ENCODE results near the gene TFF3.

Gene TFF3, protein sequence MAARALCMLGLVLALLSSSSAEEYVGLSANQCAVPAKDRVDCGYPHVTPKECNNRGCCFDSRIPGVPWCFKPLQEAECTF

DNA sequence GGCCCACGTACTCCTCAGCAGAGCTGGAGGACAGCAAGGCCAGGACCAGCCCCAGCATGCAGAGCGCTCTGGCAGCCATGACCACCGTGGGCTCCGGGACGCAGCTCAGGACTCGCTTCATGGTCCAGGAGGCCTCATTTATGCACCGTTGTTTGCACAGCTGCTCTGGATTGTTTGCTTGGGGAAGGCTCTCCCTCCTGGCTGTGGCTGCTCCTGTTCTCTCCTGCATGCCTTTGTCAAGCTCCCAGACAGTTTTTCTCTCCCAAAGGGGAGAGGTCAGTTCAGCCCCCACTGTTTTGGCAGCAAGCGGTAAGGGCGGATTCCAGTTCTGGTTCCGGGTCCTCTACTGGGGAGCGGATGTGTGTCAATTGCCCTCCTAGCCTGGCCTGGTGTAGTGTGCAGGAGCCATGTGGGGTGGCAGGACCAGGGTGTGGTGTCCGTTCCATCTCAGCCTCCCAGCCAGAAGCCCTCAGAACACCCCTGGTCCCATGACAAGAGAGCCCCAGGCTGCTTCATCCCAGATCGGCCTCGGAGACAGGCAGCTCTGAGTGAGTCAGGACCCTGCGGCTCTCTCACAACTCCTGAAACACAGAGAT lies at the start of gene TFF3:
TFF3 (minus strand) TSS at position 114 of the 596 bp plus-strand sequence; CDS start at position 79, 35 bp downstream.
- DNase-seq (ENCODE audit: low read depth in 2 of 2), result no peak

DNA sequence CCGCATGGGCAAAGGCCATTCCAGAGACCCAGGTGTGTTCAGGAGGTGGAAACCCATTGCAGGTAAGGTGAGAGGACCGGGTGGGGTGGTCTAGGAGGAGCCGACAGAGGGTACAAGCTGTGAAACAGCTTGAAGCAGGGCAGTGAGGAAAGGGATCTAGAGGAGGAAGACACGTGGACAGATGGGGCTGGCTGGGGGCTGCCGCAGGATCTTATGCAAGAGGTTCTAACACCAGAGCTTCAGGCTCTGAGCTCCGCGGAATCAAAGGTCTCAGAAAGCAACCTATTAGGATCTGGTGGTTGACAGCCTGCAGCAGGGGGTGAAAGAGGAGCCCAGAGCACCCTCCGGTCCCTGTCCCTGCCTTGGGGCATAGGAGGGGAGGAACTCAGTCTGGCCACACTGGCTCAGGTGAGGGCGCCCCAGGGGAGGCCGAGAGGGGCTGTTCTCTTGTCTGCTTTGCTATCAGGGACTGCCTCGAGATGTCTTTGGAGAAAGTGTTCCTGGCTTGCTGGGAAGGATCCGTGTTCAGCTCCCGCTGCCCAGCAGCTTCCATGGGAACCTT lies 49.2 kb upstream of the TFF3 start:
- no peak for DNase-seq (ENCODE audit: low read depth in 2 of 2)

DNA sequence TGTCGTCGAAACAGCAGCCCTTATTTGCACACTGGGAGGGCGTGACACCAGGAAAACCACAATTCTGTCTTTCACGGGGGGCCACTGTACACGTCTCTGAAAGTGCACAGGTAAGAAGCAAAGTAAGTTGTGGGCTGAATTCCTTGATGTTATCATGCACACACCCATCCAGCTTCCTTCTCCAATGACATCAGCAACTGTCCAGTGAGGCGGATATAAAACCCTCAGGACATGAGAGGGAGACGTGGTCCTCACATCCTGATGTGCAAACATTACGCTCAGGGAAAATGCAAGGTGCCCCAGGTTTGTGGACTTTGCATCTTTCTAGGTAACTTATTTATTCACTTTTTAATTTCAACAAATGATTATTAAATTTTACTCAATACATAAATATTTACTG lies 48.1 kb upstream of the TFF3 start:
- DNase-seq (ENCODE audit: low read depth in 2 of 2), result no peak

DNA sequence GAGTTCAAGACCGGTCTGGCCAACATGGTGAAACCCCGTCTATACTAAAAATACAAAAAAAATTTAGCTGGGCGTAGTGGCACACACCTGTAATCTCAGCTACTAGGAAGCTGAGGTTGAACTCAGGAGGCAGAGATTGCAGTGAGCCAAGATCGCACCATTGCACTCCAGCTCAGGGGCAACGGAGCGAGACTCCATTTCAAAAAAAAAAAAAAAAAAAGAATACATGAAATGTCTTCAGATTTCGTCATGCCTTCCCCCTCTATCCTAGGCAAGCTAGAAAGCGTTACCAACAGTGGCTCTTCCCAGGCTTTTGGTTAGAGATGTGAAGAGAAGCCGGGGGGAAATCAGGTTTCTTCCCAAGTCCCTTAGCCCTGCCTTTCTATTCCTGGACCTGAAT lies 47.5 kb upstream of the TFF3 start:
- DNase-seq (ENCODE audit: low read depth in 2 of 2), result no peak

DNA sequence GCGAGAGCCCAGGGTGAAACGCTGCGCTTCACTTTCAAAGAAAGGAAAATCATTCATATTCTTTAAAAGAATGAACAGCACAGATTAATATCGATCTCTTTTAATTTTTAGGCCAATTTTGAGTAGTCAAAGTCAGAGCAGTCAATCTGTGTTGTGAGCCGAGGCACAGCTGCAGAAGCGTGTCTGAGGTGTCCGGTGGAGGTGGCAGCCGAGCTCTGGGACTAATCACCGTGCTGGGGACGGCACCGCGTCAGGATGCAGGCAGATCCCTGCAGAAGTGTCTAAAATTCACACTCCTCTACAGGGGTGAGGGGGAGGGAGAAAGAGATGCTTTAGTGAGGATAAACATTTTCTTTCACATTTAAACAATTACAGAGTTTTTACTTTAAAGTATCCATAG lies 47.0 kb upstream of the TFF3 start:
- no peak for DNase-seq (ENCODE audit: low read depth in 2 of 2)

DNA sequence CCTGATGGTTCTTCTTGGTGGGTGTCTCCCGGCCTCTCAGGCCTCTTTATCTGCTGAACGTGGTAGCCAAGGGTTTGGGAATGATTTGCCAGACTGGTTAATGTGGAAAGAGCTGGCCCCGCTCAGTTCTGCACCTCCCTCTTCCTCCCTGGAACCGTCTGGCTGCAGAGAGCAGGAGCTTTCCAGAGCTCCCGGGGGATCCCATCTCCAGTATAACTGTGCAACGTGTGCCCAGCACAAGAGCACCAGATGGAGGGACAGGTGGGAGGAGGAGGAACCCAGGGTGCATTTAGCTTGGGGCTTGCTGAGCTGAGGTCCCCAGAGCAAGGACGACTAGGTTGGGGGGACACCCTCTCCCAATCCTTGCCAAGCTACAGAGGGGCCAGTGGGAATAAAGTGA lies 46.1 kb upstream of the TFF3 start:
- DNase-seq (ENCODE audit: low read depth in 2 of 2), result no peak

DNA sequence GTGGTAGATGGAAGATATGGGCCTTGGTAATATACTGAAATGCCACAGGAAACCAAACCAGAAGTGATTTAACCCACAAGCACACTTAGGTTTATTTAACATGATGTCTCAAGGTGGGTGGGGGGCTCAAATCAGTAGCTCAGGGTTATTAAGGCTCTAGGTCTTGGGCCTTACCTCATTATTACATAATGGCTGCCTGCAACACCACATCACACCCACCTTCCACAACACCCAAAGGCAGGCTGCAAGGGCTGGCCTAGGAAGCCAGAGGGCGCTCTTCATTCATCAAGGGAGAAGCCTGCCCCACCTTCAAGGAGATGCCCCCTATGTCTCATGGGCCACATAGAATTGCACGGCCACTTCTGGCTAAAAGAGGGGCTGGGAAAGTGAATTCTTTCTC lies 45.1 kb upstream of the TFF3 start:
- DNase-seq (ENCODE audit: low read depth in 2 of 2), result no peak

DNA sequence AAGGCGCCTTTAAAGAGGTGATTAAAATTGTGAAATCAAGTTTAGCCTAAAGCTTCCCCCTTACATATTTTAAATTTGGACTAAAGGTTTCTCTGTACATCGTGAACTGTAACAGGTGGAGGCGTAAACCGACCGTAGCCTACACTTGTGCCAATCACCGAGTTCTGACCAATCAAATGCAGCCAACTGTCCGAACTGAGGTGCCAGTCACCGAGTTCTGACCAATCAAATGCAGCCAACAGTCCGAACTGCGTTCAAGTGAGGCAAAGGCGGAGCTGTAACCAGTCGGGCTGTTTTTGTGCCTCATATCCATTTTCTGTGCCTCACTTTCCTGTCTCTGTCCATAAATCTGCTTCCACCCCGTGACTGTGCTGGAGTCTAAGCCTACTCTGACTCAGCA lies 43.7 kb upstream of the TFF3 start:
- no peak for DNase-seq (ENCODE audit: low read depth in 2 of 2)

DNA sequence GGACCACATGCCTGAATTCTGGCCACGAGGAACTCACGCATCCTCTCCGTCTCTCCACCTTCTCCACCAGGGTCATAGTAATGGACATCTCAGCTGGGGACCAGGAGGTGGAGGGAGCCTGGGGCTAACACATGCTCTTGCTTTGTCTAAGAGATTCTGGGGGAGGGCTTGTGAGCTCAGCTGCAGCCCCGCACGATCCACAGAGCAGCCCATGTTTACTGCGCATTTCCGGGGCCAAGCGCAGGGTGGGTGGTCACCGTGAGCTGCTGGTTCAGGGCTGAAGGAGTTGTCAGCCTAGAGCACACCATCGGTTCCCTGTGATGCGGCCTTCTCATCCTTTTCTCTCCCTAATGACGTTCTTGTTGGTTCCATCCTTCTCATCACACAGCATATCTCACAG lies 43.1 kb upstream of the TFF3 start:
- DNase-seq (ENCODE audit: low read depth in 2 of 2), result no peak

DNA sequence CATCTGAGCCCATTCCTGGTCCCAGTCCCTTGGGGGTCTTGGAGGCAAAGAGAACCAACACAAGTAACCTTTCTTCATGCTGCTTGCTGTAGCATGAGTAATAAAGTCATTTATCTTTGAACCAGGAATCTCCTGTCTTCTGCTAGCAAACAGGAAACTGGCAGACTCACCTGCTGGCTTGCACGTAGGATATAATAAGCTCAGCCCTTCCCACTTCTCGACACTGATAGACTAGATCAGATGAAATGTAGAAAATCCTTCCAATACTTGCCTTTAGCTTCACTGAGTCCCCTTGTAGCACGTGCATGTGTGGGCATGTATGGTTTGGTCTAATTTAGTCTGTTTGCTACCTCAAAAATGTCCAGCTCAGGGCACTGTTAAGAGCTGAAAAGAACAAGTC lies 42.1 kb upstream of the TFF3 start:
- no peak for DNase-seq (ENCODE audit: low read depth in 2 of 2)

DNA sequence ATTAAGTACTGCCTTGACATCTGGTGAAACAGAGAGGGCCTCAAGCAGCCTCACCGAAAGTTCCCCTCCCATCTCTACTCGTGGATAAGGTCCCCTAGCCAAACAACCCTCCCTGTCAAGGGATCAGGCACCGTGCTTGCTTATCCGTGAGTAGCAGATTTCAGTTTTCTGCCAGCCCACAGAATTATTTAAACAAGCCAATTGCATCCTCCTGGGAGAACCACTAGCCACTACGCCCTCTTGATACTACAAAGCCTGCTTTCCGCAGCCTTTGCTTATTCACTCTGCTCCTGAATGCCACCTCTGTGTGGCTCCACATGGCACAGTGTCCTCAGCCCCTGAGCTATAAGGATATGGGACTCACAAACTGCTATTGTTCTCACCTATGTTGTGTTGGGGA lies 41.4 kb upstream of the TFF3 start:
- no peak for DNase-seq (ENCODE audit: low read depth in 2 of 2)

DNA sequence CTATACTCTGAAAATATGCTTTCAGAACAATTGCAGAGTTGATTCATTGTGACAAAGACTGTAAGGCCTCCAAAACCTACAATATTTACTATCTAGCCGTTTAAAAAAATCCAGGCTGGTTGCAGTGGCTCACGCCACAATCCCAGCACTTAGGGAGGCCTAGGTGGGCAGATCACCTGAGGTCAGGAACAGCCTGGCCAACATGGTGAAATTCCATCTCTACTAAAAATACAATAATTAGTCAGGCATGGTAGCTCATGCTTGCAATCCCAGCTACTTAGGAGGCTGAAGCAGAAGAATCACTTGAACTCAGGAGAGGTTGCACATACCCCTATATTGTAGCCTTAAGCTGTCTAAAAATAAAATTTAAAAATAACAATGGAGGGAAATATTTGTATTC lies 40.8 kb upstream of the TFF3 start:
- no peak for DNase-seq (ENCODE audit: low read depth in 2 of 2)

DNA sequence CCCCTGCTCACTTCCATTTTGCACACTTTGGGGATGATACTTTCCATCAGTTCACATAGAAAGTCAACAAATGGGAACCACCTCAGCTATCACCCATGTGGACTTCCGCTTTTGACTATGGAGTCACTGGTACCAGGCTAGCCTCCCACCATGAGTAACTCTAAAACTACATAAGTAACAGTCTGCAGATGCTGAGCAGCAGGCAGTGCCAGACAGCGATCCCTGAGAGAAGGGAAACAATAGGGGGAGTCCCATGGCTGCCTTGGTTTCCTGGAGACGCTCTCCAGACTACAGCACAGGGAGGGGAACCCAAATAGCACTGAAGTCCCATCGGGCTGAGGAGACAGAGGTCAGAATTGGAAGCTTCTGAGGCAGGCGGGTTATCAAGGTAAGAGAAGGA lies 38.4 kb upstream of the TFF3 start:
- DNase-seq (ENCODE audit: low read depth in 2 of 2), result no peak

DNA sequence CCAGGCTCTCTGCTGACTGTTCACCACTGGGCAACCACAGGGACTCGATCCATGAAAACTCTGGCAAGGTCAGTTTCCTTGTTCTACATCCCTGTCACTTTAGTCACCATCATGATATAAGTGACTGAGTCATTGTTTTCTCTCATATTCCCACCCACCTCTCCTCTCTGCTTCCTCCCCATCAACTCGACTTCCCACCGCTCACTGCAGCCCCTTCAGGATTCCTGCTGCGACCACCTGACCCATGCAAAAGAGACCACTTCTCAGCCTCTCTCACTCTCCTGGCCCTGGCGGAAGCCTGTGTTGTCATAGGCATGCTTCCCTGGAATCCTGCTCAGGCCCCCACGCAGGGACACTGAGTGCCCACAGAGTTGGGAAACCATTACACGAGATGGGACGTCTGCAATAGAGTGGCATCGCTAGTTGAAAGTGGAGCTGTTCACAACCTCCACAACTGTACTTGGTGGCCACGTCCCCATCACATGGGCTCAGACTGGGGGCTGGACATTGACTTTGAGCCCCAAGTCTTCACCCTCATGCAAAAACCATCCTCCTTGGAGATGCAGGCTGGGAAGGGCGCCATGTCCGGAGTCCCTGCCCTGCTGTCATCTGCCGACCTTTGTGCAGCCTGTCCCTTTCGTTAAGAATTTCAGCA lies 37.4 kb upstream of the TFF3 start:
- DNase-seq (ENCODE audit: low read depth in 2 of 2), result no peak

DNA sequence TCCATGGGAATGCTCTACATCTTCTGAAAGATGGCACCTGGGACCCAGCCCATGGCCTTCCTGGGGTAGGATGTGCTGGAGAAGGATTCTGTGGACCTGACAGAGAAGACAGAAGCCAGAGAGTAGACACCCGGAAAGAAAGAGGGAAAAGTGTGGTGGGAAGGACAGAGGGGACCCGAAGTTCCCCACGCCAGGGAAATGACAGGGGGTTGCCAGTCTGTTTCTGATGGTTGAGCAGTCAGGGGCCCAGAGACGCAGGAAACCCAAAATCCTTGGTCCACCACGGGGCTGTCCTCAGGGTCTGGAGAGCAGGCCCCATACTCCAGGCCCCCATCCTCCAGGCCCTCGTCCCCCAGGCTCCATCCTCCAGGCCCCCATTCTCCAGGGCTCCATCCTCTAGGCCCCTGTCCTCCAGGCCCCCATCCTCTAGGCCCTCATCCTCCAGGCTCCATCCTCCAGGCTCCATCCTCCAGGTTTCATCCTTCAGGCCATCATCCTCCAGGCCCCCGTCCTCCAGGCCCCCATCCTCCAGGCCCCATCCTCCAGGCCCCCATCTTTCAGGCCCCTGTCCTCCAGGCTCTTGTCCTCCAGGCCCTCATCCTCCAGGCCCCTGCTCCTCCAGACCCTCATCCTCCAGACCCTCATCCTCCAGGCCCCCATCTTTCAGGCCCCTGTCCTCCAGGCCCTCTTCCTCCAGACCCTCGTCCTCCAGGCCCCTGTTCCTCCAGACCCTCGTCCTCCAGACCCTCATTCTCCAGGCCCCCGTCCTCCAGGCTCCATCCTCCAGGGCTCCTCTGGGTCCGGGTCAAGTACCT lies 36.6 kb upstream of the TFF3 start:
- DNase-seq (ENCODE audit: low read depth in 2 of 2), result no peak

DNA sequence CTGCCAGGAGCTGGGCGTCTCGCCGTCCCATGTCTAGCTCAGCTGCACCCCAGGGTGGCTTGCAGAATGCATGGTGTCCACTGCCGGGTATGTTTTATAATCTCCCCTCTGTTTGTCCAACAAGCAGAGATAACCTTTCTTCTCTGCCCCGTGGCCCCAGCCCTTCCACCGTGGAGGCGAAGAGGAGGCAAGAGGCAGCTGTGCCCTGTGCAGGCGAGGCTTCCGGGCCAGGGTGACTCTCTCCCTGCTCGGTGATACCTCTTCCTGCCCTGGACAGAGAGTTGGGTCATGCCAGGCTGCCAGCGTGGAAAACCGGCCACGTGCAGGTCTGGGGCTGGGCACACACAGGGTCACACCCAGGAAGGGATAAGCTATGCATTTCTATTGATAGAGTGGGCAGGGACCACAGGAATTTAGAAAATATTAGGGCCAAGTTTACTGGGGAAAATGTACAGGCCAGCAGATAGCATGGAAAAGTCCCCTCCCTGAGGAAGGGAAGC lies 35.8 kb upstream of the TFF3 start, which contains the start of gene TFF2:
TFF2 (minus strand) TSS at position 68 of the 500 bp plus-strand sequence; CDS start at position 31, 37 bp downstream.
- DNase-seq (ENCODE audit: low read depth in 2 of 2), result no peak

DNA sequence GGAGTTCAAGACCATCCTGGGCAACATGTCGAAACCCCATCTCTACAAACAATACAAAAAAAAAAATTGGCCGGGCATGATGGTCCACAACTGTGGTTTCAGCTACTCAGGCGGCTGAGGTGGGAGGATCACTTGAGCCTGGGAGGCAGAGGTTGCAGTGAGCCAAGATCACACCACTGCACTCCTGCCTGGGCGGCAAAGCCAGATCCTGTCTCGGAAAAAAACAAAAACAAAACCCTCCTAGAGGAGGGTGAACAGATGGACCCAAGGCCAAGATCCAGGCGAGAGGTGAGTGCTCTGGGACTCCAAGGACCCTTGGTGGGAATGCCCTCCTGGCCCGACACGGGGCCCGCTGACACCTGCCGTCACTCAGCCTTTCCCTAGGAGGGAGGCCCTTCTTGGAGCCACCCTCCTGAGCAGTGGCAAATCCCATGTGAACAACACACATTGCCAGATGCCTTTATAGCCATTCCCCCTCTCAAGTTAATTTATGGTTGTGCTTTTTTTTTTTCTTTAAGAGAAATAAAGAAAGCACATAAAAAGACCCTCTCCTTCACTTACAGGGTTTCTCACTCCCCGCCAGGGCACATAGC lies 35.2 kb upstream of the TFF3 start:
- no peak for DNase-seq (ENCODE audit: low read depth in 2 of 2)

DNA sequence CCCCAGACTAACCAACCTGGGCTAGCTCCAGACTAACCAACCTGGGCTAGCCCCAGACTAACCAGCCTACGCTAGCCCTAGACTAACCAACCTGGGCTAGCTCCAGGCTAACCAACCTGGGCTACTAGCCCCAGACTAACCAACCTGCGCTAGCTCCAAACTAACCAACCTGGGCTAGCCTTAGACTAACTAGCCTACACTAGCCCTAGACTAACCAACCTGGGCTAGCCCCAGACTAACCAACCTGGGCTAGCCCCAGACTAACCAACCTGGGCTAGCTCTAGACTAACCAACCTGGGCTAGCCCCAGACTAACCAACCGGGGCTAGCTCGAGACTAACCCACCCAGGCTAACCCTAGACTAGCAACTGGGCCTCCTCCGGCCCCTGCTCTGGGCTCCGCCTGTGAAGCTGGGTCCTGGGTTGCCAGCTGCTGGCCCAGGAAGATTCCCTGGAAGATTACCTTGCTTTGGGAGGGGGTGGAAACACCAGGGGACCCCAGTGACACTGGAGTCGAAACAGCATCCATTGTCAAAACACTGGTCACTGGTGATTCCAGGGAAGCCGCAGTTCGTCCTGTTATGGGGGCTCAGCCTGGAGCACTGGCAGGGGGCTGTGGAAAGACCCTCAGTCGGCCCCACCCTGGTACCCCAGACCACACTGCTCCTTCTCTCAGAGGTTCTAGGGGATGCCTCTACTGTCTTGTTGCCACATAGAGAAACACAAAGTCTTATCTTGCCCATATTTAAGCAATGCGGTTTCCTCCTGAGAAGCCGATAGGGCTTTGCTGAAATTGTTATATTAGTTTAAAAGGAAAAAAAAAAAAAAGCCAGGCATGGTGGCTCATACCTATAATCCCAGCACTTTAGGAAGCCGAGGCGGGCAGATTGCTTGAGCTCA lies 34.5 kb upstream of the TFF3 start:
- DNase-seq (ENCODE audit: low read depth in 2 of 2), result no peak

DNA sequence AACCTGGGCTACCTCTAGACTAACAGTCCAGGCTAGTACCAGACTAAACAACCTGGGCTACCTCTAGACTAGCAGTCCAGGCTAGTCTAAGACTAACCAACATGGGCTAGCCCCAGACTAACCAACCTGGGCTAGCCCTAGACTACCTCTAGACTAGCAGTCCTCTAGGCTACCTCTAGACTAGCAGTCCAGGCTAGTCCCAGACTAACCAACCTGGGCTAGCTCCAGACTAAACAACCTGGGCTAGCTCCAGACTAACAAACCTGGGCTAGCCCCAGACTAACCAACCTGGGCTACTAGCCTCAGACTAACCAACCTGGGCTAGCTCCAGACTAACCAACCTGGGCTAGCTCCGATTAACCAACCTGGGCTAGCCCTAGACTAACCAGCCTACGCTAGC lies 33.6 kb upstream of the TFF3 start:
- no peak for DNase-seq (ENCODE audit: low read depth in 2 of 2)

DNA sequence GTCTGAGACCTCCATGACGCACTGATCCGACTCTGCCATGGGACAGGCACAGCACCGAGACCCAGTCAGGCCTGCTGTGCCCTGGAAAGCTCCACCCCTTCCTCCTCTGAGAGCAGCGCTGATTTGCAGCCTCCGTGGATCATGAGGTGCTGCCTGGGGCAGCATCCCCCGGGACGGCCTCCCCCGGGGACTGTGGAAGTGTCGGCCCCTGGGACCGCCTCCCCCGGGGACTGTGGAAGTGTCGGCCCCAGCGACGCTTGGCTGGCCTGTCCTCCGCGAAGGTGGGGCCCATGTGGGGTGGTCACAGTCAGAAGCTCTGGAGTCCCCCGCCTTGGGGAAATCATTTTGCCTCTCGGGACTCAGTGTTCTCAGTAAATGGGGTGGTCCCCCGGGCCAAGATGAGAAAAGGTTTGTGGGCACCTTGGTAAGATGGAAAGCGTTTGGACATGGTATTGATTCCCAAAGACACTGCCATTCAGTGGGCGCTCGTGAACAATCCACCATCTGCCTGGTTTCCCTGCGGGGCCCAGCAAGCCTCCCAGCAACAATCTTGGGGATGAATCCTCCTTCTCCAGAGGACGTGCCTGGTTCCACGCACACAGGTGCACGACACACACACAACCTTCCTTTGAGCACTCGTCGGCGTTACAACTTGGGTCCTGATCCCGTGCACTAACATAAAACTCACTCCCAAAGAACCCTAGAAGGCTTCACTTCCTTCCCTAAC lies 32.6 kb upstream of the TFF3 start:
- no peak for DNase-seq (ENCODE audit: low read depth in 2 of 2)

Data from stimulated activated CD8-positive, alpha-beta memory T cell treated with anti-CD3 and anti-CD28 coated beads, Interleukin-7, amount 100 ng/mL, for 1 hour (primary cell).